C4-2B (cell line): Measurements from ENCODE around the gene ZGRF1.

ENCODE experiments used
- CTCF ChIP-seq: fragments of 450-650 bp; conservative IDR thresholded peaks from 2 replicates; pipeline ENCODE4 v1.5.1; 2017; ENCODE audit warnings: mild to moderate bottlenecking
- ZFX ChIP-seq: fragments of 450-650 bp; IDR thresholded peaks from 2 replicates; pipeline ENCODE4 v1.6.1; 2017

- TF ChIP-seq CTCF (peak; percentile 74), ZFX (no peak)
Observed at GRCh38 chr4:112604589-112604988, 32.1 kb downstream of the ZGRF1 start.
